ENCODE measurements around the gene SCFD2.
"Not testable (repeated sequence)": the region's sequence is repeated elsewhere in the genome, so short reads cannot be mapped to it uniquely, and the experiment has no call there.

The SCFD2 gene

GRCh38 chr4:53043055-53043454 lies 322.8 kb downstream of the SCFD2 start:
- DNase-seq = no peak

GRCh38 chr4:53040851-53041250 lies 325.0 kb downstream of the SCFD2 start:
- DNase-seq = no peak

GRCh38 chr4:53040459-53040815 lies 325.4 kb downstream of the SCFD2 start:
- no peak for DNase-seq

- DNase-seq = no peak
These were observed 326.0 kb downstream of the SCFD2 start for GRCh38 chr4:53039741-53040458.

GRCh38 chr4:53037892-53038291 lies 328.0 kb downstream of the SCFD2 start:
- DNase-seq = no peak

GRCh38 chr4:53032908-53033307 lies 333.0 kb downstream of the SCFD2 start:
- not testable (repeated sequence) for DNase-seq

GRCh38 chr4:53026233-53026632 lies 339.6 kb downstream of the SCFD2 start:
- no peak for DNase-seq

- DNase-seq = no peak
These were observed 342.1 kb downstream of the SCFD2 start for GRCh38 chr4:53023677-53024299.

- no peak for DNase-seq
These were observed 343.3 kb downstream of the SCFD2 start for GRCh38 chr4:53022513-53023100.

- no peak for DNase-seq
These were observed 343.9 kb downstream of the SCFD2 start for GRCh38 chr4:53021754-53022512.

GRCh38 chr4:53019485-53020382 lies 346.1 kb downstream of the SCFD2 start:
- no peak for DNase-seq

GRCh38 chr4:53018471-53018870 lies 347.4 kb downstream of the SCFD2 start:
- DNase-seq = no peak

- no peak for DNase-seq
These were observed 349.6 kb downstream of the SCFD2 start for GRCh38 chr4:53016099-53016820.

GRCh38 chr4:53015681-53016080 lies 350.2 kb downstream of the SCFD2 start:
- DNase-seq = no peak

GRCh38 chr4:53014881-53015280 lies 351.0 kb downstream of the SCFD2 start:
- no peak for DNase-seq

GRCh38 chr4:53013873-53014775 lies 351.7 kb downstream of the SCFD2 start:
- no peak for DNase-seq

GRCh38 chr4:53012738-53013137 lies 353.1 kb downstream of the SCFD2 start:
- DNase-seq = peak; percentile 5

GRCh38 chr4:53011259-53011905 lies 354.5 kb downstream of the SCFD2 start:
- DNase-seq = no peak

- DNase-seq = no peak
These were observed 355.5 kb downstream of the SCFD2 start for GRCh38 chr4:53010318-53010717.

- DNase-seq = no peak
These were observed 356.0 kb downstream of the SCFD2 start for GRCh38 chr4:53009824-53010223.
